GM13976 (cell line): ENCODE measurements around the gene DAZAP2.
"Not testable (repeated sequence)": the region's sequence is repeated elsewhere in the genome, so short reads cannot be mapped to it uniquely, and the experiment has no call there.

ENCODE experiments used
- DNase-seq: peaks from one replicate; pipeline ENCODE4 v3.0.0; 2012; ENCODE audit warnings: low spot score
- CTCF ChIP-seq: IDR thresholded peaks from 2 replicates; pipeline ENCODE4 v1.5.1; 2012; ENCODE audit warnings: borderline replicate concordance, mild to moderate bottlenecking; ENCODE audit not compliant: insufficient read depth; ENCODE audit errors: extremely low read depth, missing control alignments, control extremely low read depth
- in situ Hi-C: fragments of 300-500 bp; cut with MboI; formaldehyde crosslinking; loops from one replicate; pipeline ENCODE4 v1.12.0; 2022; ENCODE audit warnings: low sequenced_read_pairs, mixed read lengths, inconsistent platforms; ENCODE audit not compliant: unreplicated experiment

Gene DAZAP2

DNA sequence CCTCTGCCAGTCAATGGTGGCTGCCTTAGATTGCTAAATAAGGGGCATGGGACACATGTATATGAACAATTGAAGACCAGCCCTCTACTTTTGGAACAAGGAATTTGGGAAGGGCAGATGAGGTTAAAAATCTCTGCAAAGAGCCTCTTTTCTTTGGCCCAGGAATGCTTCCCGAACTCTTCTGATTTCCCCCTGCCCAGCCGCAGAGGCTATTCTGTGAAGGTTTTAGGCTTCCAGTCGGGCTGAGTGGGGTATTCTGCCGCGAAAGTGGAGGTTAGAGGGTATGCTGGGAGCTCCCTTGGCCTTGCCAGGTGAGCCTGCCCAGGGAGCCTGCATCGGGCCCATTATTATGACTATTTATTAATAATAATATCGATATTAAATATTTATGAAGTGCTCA, 22.0 kb upstream of the DAZAP2 start:
- DNase-seq: no peak
- no peak for TF ChIP-seq CTCF
- in situ Hi-C loops: no loop called here

DNA sequence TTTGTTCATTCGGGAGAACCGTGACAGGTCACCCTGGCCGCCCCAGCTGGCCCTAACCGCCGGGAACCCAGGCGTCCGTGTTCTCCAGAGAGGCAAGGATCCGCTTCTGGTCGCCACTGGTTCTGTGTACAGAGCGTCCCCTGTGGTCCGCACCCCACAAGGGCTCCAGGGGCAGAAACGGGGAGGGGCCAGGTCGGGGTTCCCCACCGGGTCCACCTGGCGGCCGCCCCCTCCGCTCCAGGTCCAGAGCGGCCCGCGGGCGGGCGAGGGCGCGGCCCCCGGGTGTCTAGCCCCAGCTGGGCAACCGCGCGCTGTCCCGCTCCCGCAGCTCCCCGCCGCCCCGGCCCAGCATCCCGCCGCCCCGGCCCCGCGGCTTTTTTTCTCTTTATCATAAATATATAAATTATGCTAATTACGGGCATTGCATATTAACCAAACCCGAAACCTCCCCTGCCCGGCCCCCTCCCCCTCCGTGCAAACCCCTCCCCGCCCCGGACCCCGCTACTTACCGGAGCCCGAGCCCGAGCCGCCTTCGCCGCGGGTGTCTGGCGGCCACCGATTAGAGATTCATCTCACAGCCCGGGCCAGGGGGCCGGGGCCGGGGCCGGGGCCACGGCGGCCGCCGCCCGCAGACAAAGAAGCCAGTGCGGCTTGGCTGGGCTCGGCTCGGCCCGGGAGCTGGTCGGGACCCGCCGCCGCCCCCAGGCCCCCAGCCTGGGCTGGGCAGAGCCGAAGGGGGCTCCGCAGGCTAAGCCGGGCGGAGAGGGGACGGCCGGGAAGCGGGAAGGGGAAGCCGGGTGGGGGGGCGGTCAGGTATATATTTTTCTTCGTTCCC, 21.3 kb upstream of the DAZAP2 start:
- peak; percentile 88 for DNase-seq
- peak; percentile 29 for TF ChIP-seq CTCF
- in situ Hi-C loops: no loop called here

DNA sequence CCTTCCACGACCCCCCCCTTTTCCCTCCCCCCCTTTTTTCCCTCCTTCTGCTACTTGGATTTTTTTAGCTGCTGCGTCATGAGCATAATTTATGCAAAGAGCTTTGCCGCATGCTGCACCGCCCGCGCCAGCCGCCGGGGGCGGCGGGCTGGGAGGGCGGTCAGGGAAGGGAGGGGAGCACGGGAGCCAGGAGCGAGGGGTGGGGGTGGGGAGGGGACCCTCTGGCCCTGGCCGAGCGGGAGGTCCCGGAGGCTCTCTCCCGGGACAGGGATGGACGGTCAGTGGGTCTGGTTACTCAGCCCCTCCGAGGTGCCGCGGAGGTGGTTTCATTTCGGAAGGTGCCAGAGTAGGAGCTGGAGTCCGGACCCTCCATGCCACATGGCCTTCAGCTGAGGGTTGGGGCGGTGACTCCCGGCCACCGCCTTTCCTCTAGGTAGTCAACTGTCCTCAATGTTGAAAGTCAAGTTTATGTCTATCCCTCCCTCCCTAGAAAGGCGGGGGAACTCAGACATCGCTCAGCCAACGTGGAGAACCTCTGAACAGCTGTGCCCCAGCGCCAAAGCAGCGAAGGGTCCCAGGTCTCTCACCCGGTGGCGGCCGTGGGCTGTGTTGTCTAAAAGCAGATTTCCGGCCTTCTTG, 20.5 kb upstream of the DAZAP2 start, which contains the start of gene POU6F1:
Gene POU6F1 (minus strand): TSS at position 95 of the 639 bp plus-strand sequence. CDS start 11,226 bp downstream, outside the sequence.
- TF ChIP-seq CTCF: peak; percentile 34
- DNase-seq: peak; percentile 87
- in situ Hi-C loops: no loop called here

DNA sequence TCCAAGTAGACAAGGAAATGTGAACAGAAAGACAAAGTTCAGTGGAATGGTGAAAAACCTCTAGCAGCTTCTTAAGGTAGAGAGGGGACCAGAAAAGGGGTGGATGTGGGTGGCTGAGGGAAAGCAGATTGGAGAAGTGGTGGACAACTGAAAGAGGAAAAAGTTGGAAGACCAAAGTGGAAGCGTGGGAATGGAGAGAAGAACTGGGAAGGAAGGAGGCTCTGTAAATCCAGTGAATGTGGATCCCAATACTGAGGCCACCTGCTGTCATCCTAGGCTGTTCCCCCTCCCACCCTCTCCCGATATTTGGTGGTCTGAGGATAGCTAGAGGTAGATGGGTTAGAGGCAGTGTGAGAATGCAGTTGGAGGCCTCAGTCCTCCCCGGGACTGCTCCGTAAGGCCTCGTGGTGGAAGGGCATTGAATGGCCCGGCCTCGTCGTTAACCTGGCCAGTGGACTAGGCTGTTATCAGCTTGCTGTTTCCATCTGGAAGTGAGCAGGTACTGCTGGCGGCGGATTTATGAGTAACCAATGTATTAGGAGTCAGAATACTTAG, 19.9 kb upstream of the DAZAP2 start:
- in situ Hi-C loops: no loop called here
- no peak for DNase-seq
- no peak for TF ChIP-seq CTCF

DNA sequence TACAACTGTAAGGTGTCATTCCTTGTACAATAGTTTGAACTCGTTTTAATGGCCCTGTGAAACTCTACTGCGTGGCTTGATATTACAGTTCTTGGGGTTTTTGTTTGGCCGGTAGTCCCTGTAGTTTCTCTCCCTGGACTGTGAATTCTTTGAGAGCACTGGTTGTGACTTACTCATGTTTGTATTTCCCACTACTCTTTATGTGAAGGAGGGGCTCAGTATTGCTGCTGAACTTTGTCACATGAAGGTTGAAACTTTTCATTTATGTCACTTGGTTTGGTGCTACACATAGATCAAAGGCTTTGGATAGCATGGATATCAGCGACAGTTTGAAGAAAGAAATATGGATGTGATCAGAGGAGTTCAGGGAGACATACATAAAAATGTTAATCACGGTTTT, 19.3 kb upstream of the DAZAP2 start:
- in situ Hi-C loops: no loop called here
- no peak for DNase-seq
- no peak for TF ChIP-seq CTCF

DNA sequence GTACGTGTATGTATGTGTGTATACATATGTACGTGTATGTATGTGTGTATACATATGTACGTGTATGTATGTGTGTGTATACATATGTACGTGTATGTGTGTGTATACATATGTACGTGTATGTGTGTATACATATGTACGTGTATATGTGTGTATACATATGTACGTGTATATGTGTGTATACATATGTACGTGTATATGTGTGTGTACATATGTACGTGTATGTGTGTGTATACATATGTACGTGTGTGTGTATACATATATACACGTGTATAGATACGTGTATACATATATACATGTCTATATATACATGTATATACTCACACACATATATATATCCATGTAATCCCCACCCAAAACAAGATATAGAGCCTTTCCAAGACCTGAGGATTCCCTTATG, 18.8 kb upstream of the DAZAP2 start:
- DNase-seq, in situ Hi-C loops: not testable (repeated sequence)

- no peak for DNase-seq
- in situ Hi-C loops: no loop called here
- TF ChIP-seq CTCF: no peak
These were observed 16.2 kb upstream of the DAZAP2 start for GRCh38 chr12:51222461-51222860.
